WTC11 (cell line): ENCODE data around the gene FSD2.

Experiments
- CBFB ChIP-seq: sonication (generic); formaldehyde crosslinking; IDR thresholded peaks from 2 replicates; pipeline ENCODE4 v1.8.1; 2022; ENCODE audit warnings: mild to moderate bottlenecking, low read depth, missing genetic modification reagents
- CTCF ChIP-seq: fragments of 200-600 bp; IDR thresholded peaks from 2 replicates; pipeline ENCODE4 v1.8.0; 2022; ENCODE audit warnings: antibody characterized with exemption
- MAX ChIP-seq: sonication (generic); formaldehyde crosslinking; IDR thresholded peaks from 2 replicates; pipeline ENCODE4 v1.8.0; 2022; ENCODE audit warnings: mild to moderate bottlenecking, missing genetic modification reagents
- NR2C2 ChIP-seq: sonication (generic); formaldehyde crosslinking; IDR thresholded peaks from 2 replicates; pipeline ENCODE4 v1.8.0; 2022; ENCODE audit warnings: mild to moderate bottlenecking, missing genetic modification reagents
- SP1 ChIP-seq: sonication (generic); formaldehyde crosslinking; conservative IDR thresholded peaks from 2 replicates; pipeline ENCODE4 v1.8.1; 2022; ENCODE audit warnings: missing genetic modification reagents
- ZNF121 ChIP-seq: sonication (generic); formaldehyde crosslinking; IDR thresholded peaks from 2 replicates; pipeline ENCODE4 v1.8.0; 2023; ENCODE audit warnings: missing genetic modification reagents
- ZNF138 ChIP-seq: sonication (generic); formaldehyde crosslinking; conservative IDR thresholded peaks from 2 replicates; pipeline ENCODE4 v1.8.1; 2022; ENCODE audit warnings: mild to moderate bottlenecking, moderate library complexity, missing genetic modification reagents
- ZNF416 ChIP-seq: fragments of 250-450 bp; sonication (Bioruptor Pico); IDR thresholded peaks from 2 replicates; pipeline ENCODE4 v1.9.0; 2021; ENCODE audit warnings: mild to moderate bottlenecking, inconsistent platforms

GRCh38 chr15:82798531-82799166 is 7.2 kb downstream of the FSD2 start:
- TF ChIP-seq CTCF (no peak), CBFB (CRISPR knock-in tag) (no peak), SP1 (no peak), ZNF138 (CRISPR knock-in tag) (no peak), MAX (CRISPR knock-in tag) (no peak), ZNF121 (CRISPR knock-in tag) (no peak), NR2C2 (CRISPR knock-in tag) (no peak), ZNF416 (no peak)
